A673 (cell line): ENCODE measurements around the gene UVSSA.

Experiments used
- EZH2 ChIP-seq: fragments of 200-600 bp; sonication (generic); IDR thresholded peaks from 2 replicates; pipeline ENCODE4 v1.6.1; 2017; ENCODE audit warnings: borderline replicate concordance, low read depth, mild to moderate bottlenecking, mixed read lengths, antibody characterized with exemption, low read length; ENCODE audit not compliant: poor library complexity, severe bottlenecking
- TF ChIP-seq, protein P1 (sequence below): fragments of 300-800, 200-600 bp; sonication (generic); conservative IDR thresholded peaks from 2 replicates; pipeline ENCODE4 v1.5.1; 2017; ENCODE audit warnings: low read depth, mild to moderate bottlenecking, antibody characterized with exemption, low read length, moderate library complexity, mixed read lengths

DNA sequence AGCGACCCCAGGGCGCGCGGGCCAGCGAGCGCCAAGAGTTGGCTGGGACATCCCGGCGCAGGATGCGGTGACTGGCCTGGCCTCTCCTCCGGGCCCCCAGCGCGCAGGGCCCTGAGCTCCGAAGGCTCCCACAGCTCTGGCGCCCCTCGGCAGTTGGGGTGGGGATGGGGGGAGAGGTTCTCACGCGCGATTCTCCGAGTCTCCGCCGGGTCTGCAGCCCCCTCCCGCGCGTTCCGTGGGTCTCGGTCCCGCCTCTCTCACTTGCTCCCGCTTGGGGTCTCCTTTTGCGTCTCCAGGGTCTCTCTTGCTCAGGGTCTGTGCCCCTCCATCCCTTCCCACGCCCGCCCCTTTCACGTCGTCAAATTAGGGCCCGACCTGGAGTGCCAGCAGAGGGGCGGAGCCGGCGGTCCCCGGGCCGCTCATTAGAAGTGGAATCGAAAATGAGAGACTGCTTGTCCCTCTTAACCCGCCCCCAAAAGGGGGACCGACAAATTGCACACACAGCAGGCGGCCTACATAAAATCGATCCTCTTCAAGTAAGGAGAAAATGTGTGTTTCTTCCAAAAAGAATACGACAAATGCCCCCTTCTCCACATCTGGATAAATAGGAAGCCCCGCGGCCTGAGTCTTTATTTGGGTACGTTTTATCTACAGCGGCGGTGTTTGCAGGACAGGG lies 60.1 kb downstream of the UVSSA start:
- TF ChIP-seq, protein P1, sequence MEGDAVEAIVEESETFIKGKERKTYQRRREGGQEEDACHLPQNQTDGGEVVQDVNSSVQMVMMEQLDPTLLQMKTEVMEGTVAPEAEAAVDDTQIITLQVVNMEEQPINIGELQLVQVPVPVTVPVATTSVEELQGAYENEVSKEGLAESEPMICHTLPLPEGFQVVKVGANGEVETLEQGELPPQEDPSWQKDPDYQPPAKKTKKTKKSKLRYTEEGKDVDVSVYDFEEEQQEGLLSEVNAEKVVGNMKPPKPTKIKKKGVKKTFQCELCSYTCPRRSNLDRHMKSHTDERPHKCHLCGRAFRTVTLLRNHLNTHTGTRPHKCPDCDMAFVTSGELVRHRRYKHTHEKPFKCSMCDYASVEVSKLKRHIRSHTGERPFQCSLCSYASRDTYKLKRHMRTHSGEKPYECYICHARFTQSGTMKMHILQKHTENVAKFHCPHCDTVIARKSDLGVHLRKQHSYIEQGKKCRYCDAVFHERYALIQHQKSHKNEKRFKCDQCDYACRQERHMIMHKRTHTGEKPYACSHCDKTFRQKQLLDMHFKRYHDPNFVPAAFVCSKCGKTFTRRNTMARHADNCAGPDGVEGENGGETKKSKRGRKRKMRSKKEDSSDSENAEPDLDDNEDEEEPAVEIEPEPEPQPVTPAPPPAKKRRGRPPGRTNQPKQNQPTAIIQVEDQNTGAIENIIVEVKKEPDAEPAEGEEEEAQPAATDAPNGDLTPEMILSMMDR: no peak
- peak; percentile 65 for TF ChIP-seq EZH2
